ENCODE measurements around the gene SLC4A5. TPM values are rescaled to one million over a fixed set of nuclear protein-coding genes. Genes with fewer than 3 reads are reported as not detected.

SLC4A5 gene
- total RNA-seq, 4 donors from 2014 or later = 2.2 to 8.7 (median 5.1) TPM

- TF ChIP-seq, protein P1, sequence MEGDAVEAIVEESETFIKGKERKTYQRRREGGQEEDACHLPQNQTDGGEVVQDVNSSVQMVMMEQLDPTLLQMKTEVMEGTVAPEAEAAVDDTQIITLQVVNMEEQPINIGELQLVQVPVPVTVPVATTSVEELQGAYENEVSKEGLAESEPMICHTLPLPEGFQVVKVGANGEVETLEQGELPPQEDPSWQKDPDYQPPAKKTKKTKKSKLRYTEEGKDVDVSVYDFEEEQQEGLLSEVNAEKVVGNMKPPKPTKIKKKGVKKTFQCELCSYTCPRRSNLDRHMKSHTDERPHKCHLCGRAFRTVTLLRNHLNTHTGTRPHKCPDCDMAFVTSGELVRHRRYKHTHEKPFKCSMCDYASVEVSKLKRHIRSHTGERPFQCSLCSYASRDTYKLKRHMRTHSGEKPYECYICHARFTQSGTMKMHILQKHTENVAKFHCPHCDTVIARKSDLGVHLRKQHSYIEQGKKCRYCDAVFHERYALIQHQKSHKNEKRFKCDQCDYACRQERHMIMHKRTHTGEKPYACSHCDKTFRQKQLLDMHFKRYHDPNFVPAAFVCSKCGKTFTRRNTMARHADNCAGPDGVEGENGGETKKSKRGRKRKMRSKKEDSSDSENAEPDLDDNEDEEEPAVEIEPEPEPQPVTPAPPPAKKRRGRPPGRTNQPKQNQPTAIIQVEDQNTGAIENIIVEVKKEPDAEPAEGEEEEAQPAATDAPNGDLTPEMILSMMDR (IDR thresholded peaks at IDR 0.05; ENCODE audit: low read depth) = no peak
Measured at GRCh38 chr2:74255660-74256213, 87.5 kb downstream of the SLC4A5 start.

GRCh38 chr2:74253971-74254310, 89.3 kb downstream of the SLC4A5 start:
- TF ChIP-seq, protein P1 (IDR thresholded peaks at IDR 0.05; ENCODE audit: low read depth) = no peak

DNA sequence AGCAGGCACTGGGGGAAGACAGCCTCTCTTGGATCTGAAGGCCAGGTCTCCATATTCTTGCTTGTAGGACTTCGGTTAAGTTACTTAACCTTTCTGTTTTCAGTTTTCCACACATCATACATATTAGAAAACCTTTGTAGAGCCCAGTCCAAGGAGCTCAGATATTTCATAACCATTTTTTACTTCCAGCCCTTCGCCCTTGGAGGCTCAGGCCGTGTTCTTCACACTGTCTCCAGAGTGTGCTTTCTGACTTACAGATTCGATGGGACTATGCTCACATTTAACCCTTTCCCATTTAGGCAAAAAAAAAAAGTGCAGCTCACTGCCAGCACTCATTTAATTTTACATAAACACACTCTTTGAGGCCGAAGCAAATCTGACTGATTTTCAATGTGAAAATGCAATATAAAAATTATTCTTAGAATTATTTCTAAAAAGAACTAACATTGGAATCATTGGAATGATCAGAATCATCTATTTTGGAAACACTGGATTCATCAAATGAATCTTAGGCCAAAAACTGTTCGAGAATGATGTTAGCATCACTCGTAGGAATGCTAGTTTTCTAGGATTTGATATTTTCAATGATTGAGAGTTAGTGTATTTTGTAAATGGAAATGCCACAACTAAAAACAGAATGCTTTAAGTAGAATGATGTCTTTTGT, 89.8 kb downstream of the SLC4A5 start:
- TF ChIP-seq, protein P1 (IDR thresholded peaks at IDR 0.05; ENCODE audit: low read depth) = no peak

DNA sequence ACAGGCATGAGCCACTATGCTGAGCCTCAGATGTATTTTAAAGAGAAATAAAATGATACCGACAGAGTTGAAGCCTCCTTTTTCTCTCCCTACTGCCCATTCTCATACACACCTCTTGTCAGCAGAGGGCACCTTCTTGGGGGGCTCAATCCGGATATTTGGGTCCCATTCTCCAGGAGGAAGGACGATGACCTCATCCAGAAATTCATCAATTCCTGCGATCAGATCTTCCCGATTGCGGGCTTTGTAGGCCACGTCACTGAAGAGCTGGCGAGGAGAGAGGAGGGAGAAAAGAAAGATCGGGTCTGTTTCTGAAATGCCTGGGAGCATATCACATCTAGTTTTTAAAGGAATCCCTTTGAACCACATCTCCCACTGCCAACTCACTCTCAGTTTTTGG, 90.4 kb downstream of the SLC4A5 start:
- TF ChIP-seq, protein P1 (IDR thresholded peaks at IDR 0.05; ENCODE audit: low read depth) = no peak

DNA sequence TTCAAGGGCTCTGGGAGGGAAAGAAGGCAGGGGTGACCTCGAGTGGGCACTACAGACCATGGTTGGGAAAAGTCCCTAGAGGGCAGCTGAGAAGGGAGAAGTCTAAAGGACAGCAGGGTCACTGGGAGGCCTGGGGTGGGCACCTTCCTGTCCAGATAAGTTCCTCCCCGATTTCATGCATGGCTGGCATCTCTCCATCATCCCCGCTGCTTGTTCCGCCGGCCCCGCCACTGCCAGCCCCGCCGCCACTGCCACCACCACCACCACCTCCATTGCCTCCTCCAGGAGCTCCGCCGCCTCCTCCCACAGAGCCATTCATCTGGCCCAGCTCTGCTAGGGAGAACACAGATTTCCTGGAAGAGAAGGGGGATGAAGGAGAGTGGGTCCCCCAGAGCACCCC, 91.2 kb downstream of the SLC4A5 start:
- TF ChIP-seq, protein P1 (IDR thresholded peaks at IDR 0.05; ENCODE audit: low read depth) = no peak

DNA sequence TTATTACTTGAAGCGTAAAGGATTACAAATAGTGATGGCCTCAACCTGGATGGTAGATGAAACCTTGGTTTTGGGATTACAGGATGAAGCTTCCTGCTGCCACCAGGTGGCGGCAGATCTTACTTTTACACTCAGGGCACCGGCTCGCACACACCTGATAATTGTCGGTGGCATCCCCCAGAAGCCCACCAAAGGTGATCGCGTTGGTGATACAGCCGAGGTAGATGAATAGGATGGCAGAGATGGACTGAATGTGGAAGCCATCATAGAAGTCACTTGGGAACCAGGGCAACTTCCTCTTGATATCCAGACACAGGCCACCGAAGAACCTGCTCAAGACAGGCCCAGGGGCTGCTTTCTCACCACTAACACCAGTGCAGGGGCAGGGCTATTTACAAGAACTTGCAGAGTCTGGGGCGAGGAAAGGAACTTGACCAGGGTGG, 93.0 kb downstream of the SLC4A5 start:
- TF ChIP-seq, protein P1 (IDR thresholded peaks at IDR 0.05; ENCODE audit: low read depth) = no peak

- TF ChIP-seq, protein P1 (IDR thresholded peaks at IDR 0.05; ENCODE audit: low read depth) = no peak
Measured at GRCh38 chr2:74249406-74250122, 93.7 kb downstream of the SLC4A5 start.
